Smooth muscle cell (in vitro differentiated cells): ENCODE measurements around the gene RAD51. TPM values are rescaled to one million over a fixed set of nuclear protein-coding genes. Genes with fewer than 3 reads are reported as not detected.

Source experiments
- DNase-seq: peaks from one replicate; lab custom pipeline; 2025; ENCODE audit not compliant: unreplicated experiment; lab: John Stamatoyannopoulos, UW
- H2AFZ ChIP-seq: fragments of 200-600 bp; sonication (generic); 2 replicates; pipeline ENCODE4 v1.6.0; 2016; ENCODE audit warnings: antibody characterized with exemption, low read depth, mild to moderate bottlenecking
- H3F3A ChIP-seq: fragments of 200-600 bp; sonication (generic); 2 replicates; pipeline ENCODE4 v1.6.0; 2017; ENCODE audit warnings: antibody characterized with exemption, low read depth
- H3K27ac ChIP-seq: fragments of 200-600 bp; sonication (generic); 2 replicates; pipeline ENCODE4 v1.5.1; 2016; ENCODE audit warnings: low read depth, mild to moderate bottlenecking
- H3K27me3 ChIP-seq: fragments of 200-600 bp; sonication (generic); 2 replicates; pipeline ENCODE4 v1.6.1; 2016; ENCODE audit warnings: low read depth, mild to moderate bottlenecking
- H3K36me3 ChIP-seq: fragments of 200-600 bp; sonication (generic); 2 replicates; pipeline ENCODE4 v1.5.1; 2016; ENCODE audit warnings: low read depth
- H3K4me1 ChIP-seq: fragments of 200-600 bp; sonication (generic); 2 replicates; pipeline ENCODE4 v1.5.1; 2016; ENCODE audit warnings: low read depth
- H3K4me2 ChIP-seq: fragments of 200-600 bp; sonication (generic); 2 replicates; pipeline ENCODE4 v1.6.0; 2016; ENCODE audit warnings: mild to moderate bottlenecking
- H3K4me3 ChIP-seq: fragments of 200-600 bp; sonication (generic); 2 replicates; pipeline ENCODE4 v1.5.1; 2016; ENCODE audit warnings: mild to moderate bottlenecking
- H3K79me2 ChIP-seq: fragments of 200-600 bp; sonication (generic); 2 replicates; pipeline ENCODE4 v1.6.0; 2016; ENCODE audit warnings: low read depth, mild to moderate bottlenecking
- H3K9ac ChIP-seq: fragments of 200-600 bp; sonication (generic); 2 replicates; pipeline ENCODE4 v1.6.0; 2016; ENCODE audit warnings: low read depth
- H3K9me3 ChIP-seq: fragments of 200-600 bp; sonication (generic); replicated peaks from 2 replicates; pipeline ENCODE4 v1.5.1; 2016; ENCODE audit warnings: low read depth
- H4K20me1 ChIP-seq: fragments of 200-600 bp; sonication (generic); 2 replicates; pipeline ENCODE4 v1.6.0; 2016; ENCODE audit warnings: low read depth
- WGBS: methylation state at CpG from one replicate; pipeline ENCODE4 v1.1.7; 2016; ENCODE audit warnings: low lambda C conversion rate; 5-methylcytosine and 5-hydroxymethylcytosine counted together
- polyA plus RNA-seq: library from polyadenylated mRNA; unstranded; fragments of >200 nt; fragmentation: Nextera tagmentation; extraction: Ambion mirVana; gene quantifications from 2 replicates; pipeline ENCODE4 v1.2.1, GENCODE V29; 2016
- total RNA-seq: library from RNA; depleted of rRNA; stranded (reverse); fragments of >200 nt; gene quantifications from 2 replicates; pipeline ENCODE4 v1.2.3, GENCODE V29; 2014
- TF ChIP-seq, protein P1 (sequence below): fragments of 200-600 bp; sonication (generic); IDR thresholded peaks from 2 replicates; pipeline ENCODE4 v1.5.1; 2017; ENCODE audit warnings: borderline replicate concordance, mild to moderate bottlenecking, antibody characterized with exemption; ENCODE audit not compliant: insufficient read depth, poor library complexity, severe bottlenecking

The RAD51 gene
- total and polyA plus RNA-seq, 2 experiments from 2014 or later = 9.2 to 15.2 TPM

- Histone ChIP-seq H2AFZ (no peak overlapping the region), H3K27me3 (no peaks in the 10 kb centered on the region), H4K20me1 (no peaks in the 10 kb centered on the region), H3F3A (no peaks in the 10 kb centered on the region), H3K4me1 (no peaks in the 10 kb centered on the region), H3K36me3 (no peaks in the 10 kb centered on the region), H3K4me2 (no peak overlapping the region), H3K27ac (peak overlapping the region; percentile 71), H3K9ac (peak overlapping the region; percentile 55), H3K4me3 (no peak overlapping the region), H3K79me2 (no peaks in the 10 kb centered on the region), H3K9me3 (no peaks in the 10 kb centered on the region)
- no peak for DNase-seq
- 64% methylated on average over 12 of the region's 12 CpGs for WGBS
- TF ChIP-seq, protein P1, sequence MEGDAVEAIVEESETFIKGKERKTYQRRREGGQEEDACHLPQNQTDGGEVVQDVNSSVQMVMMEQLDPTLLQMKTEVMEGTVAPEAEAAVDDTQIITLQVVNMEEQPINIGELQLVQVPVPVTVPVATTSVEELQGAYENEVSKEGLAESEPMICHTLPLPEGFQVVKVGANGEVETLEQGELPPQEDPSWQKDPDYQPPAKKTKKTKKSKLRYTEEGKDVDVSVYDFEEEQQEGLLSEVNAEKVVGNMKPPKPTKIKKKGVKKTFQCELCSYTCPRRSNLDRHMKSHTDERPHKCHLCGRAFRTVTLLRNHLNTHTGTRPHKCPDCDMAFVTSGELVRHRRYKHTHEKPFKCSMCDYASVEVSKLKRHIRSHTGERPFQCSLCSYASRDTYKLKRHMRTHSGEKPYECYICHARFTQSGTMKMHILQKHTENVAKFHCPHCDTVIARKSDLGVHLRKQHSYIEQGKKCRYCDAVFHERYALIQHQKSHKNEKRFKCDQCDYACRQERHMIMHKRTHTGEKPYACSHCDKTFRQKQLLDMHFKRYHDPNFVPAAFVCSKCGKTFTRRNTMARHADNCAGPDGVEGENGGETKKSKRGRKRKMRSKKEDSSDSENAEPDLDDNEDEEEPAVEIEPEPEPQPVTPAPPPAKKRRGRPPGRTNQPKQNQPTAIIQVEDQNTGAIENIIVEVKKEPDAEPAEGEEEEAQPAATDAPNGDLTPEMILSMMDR = no peak
Measured at GRCh38 chr15:40743921-40744814, 49.2 kb downstream of the RAD51 start.

DNA sequence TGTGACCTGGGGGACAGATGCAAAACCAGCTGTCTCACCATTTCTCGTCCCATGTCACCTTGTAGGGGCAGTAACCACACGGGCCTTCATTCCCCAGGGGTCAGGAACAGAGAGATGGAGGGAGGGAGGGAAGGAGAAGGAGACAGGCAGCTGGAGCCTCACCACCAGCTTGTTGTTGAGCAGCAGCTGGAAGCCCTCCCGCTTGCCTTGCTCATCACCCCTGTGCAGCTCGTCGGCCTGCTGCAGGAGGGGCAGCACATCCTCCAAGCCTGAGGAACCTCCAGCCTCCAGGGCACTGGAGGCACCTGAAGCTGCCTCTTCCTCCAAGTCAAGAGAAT, 49.8 kb downstream of the RAD51 start:
- Histone ChIP-seq H3K79me2 (no peaks in the 10 kb centered on the region), H3K27ac (peak overlapping the region; percentile 71), H3K36me3 (no peaks in the 10 kb centered on the region), H3K27me3 (no peaks in the 10 kb centered on the region), H3K4me1 (no peaks in the 10 kb centered on the region), H3K4me3 (no peak overlapping the region), H3F3A (no peaks in the 10 kb centered on the region), H3K4me2 (no peak overlapping the region), H3K9me3 (no peaks in the 10 kb centered on the region), H3K9ac (peak overlapping the region; percentile 55), H4K20me1 (no peaks in the 10 kb centered on the region), H2AFZ (no peak overlapping the region)
- TF ChIP-seq, protein P1 = no peak
- DNase-seq = no peak
- WGBS = 75% methylated on average over 5 of the region's 5 CpGs

GRCh38 chr15:40746916-40747418, 52.0 kb downstream of the RAD51 start:
- Histone ChIP-seq H3K79me2 (peaks cover 7% of the 10 kb centered on the region), H3K36me3 (peaks cover 7% of the 10 kb centered on the region), H2AFZ (no peak overlapping the region), H3K4me1 (no peaks in the 10 kb centered on the region), H3K9ac (no peak overlapping the region), H3K9me3 (no peaks in the 10 kb centered on the region), H4K20me1 (no peaks in the 10 kb centered on the region), H3K4me3 (no peak overlapping the region), H3F3A (no peaks in the 10 kb centered on the region), H3K27me3 (no peaks in the 10 kb centered on the region), H3K4me2 (no peak overlapping the region), H3K27ac (no peak overlapping the region)
- TF ChIP-seq, protein P1 = no peak
- no peak for DNase-seq
- 64% methylated on average over 3 of the region's 3 CpGs for WGBS
